Body of pancreas (tissue), 4 donors: Measurements from ENCODE around the gene AKTIP.

Experiments used
- POLR2A ChIP-seq, 3 donors: fragments of 450-650 bp; IDR thresholded peaks; one replicate each; pipeline ENCODE4 v1.6.1; 2016; ENCODE audit warnings: antibody characterized with exemption in 3 of 3, mild to moderate bottlenecking in 2 of 3
- TF ChIP-seq, protein P1 (sequence below), 7 experiments: fragments of 450-650 bp in 4 of 7; fragments of 200-600 bp in 3 of 7; sonication (generic) in 3 of 7; IDR thresholded peaks; one replicate each; pipeline ENCODE4 v1.5.1; 2016 to 2019; ENCODE audit warnings: antibody characterized with exemption in 7 of 7

DNA sequence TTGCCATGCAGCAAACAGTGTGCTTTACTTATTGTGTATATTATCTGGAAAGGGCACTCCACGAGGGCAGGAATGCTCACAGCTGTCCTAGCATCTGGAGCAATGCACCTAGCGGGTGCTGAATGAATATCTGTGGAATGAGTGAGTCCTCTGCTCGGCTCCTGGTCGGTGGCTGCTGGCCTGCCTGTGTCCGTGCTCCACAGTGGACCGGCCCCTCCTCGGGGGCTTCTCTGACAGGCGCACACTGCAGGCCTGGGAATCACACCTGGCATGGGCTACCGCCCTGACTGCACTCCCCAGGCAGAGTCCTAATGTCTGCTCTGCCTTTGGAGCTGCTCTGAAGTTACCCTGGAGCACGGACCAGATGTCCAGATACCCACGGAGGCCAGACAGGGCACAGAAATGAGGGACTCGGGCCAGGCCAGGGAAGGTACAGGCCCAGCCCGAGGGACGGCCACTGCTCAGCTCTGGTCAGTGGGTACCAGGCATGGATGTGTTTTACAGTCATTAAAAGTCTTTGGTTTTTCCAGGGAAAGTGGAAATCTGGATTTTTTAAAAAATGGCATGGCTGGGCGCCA, 21.1 kb upstream of the AKTIP start:
- TF ChIP-seq, protein P1, sequence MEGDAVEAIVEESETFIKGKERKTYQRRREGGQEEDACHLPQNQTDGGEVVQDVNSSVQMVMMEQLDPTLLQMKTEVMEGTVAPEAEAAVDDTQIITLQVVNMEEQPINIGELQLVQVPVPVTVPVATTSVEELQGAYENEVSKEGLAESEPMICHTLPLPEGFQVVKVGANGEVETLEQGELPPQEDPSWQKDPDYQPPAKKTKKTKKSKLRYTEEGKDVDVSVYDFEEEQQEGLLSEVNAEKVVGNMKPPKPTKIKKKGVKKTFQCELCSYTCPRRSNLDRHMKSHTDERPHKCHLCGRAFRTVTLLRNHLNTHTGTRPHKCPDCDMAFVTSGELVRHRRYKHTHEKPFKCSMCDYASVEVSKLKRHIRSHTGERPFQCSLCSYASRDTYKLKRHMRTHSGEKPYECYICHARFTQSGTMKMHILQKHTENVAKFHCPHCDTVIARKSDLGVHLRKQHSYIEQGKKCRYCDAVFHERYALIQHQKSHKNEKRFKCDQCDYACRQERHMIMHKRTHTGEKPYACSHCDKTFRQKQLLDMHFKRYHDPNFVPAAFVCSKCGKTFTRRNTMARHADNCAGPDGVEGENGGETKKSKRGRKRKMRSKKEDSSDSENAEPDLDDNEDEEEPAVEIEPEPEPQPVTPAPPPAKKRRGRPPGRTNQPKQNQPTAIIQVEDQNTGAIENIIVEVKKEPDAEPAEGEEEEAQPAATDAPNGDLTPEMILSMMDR (IDR thresholded peaks at IDR 0.05): no peak
- TF ChIP-seq POLR2A (IDR thresholded peaks at IDR 0.05): no peak
